Stomach (tissue), 9 donors: Measurements from ENCODE around the gene NFIL3. TPM values are rescaled to one million over a fixed set of nuclear protein-coding genes. Genes with fewer than 3 reads are reported as not detected.

Experiments used
- DNase-seq, 2 donors: peaks; one replicate each; pipeline versions ENCODE4 v3.0.0 to v3.0.0-alpha.2; 2013 to 2019
- H3K27ac ChIP-seq, 5 donors: fragments of 200-600 bp in 4 of 5; sonication (generic) in 4 of 5; one replicate each; pipeline ENCODE4 v1.5.1; 2013 to 2019; ENCODE audit warnings: mild to moderate bottlenecking in 1 of 5, moderate library complexity in 1 of 5
- H3K27me3 ChIP-seq, 3 donors: fragments of 200-600 bp; sonication (generic); one replicate each; pipeline ENCODE4 v1.5.1; 2017 to 2019; ENCODE audit warnings: mixed run types in 1 of 3
- H3K36me3 ChIP-seq, 4 donors: fragments of 200-600 bp; sonication (generic); 1 replicate in 3 of 4; 2 replicates in 1 of 4; pipeline ENCODE4 v1.5.1; 2016 to 2019
- H3K4me1 ChIP-seq, 4 donors: fragments of 200-600 bp; sonication (generic); one replicate each; pipeline ENCODE4 v1.5.1; 2016 to 2019
- H3K4me3 ChIP-seq, 4 donors: fragments of 200-600 bp; sonication (generic) in 3 of 4; one replicate each; pipeline ENCODE4 v1.5.1; 2016 to 2019; ENCODE audit warnings: mild to moderate bottlenecking in 1 of 4
- H3K9me3 ChIP-seq, 4 donors: fragments of 200-600 bp; sonication (generic); one replicate each; pipeline ENCODE4 v1.5.1; 2016 to 2019
- EP300 ChIP-seq: sonication (generic); formaldehyde crosslinking; IDR thresholded peaks from one replicate; pipeline ENCODE4 v1.6.1; 2017; ENCODE audit warnings: antibody characterized with exemption
- POLR2A ChIP-seq, 4 donors: fragments of 450-650 bp; IDR thresholded peaks; one replicate each; pipeline ENCODE4 v1.6.1; 2016; ENCODE audit warnings: antibody characterized with exemption in 4 of 4, control low read depth in 2 of 4, mild to moderate bottlenecking in 1 of 4, moderate library complexity in 1 of 4
- POLR2AphosphoS5 ChIP-seq, 3 donors: sonication (generic); formaldehyde crosslinking; IDR thresholded peaks; one replicate each; pipeline ENCODE4 v1.6.1; 2016; ENCODE audit warnings: antibody characterized with exemption in 3 of 3
- WGBS, 5 donors: extraction: QIAGEN DNeasy Blood & Tissue Kit in 3 of 5; methylation state at CpG; one replicate each; pipeline versions ENCODE4 v1.1.5 to v1.1.7; 2013 to 2018; 5-methylcytosine and 5-hydroxymethylcytosine counted together
- intact Hi-C: fragments of 100-400 bp; cut with DNase I; formaldehyde crosslinking; loops from one replicate; pipeline ENCODE4 v1.15.1; 2023; ENCODE audit warnings: low total_unique reads
- polyA plus RNA-seq, 3 donors: library from polyadenylated mRNA; stranded (reverse); fragments of 200-250 nt; gene quantifications; one replicate each; pipeline ENCODE4 v1.2.3, GENCODE V29; 2013
- total RNA-seq, 5 donors: library from RNA; depleted of rRNA; stranded (reverse); fragments of >200 nt; gene quantifications; one replicate each; pipeline versions ENCODE4 v1.1.0 to v1.2.3, GENCODE V29; 2014 to 2016
- TF ChIP-seq, protein P1 (sequence below), 7 experiments: fragments of 450-650 bp in 4 of 7; fragments of 200-600 bp in 3 of 7; sonication (generic) in 3 of 7; IDR thresholded peaks; one replicate each; pipeline ENCODE4 v1.5.1; 2016 to 2019; ENCODE audit warnings: antibody characterized with exemption in 7 of 7, control low read depth in 2 of 7, mild to moderate bottlenecking in 1 of 7
- donor health status: healthy with polysubstance abuse.
- donor health status: Bipolar disorder and iron deficiency.
- donor health status: healthy.

NFIL3 gene
- total and polyA plus RNA-seq, 8 donors, result 8.0 to 39.7 (median 21.2) TPM; not detected in 1

DNA sequence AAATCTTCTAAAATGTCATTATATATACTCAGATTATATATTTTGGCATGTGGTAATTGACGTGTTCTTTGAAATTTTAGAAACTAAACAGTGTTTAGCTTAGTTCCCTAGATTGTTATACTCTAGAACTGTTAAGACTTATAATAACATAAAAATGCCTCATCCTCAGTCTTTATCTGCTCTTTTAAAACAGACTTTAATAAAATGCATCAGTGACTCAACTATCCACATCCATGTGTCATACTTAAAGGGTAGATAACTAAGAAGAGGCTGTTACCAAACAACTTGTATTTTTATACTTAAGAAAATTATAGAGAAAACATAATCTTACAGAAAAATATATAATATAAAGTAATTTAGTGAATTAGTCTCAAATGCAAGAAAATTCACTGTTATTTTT lies 15.2 kb downstream of the NFIL3 start:
- TF ChIP-seq POLR2AphosphoS5 (IDR thresholded peaks at IDR 0.05) (no peak), EP300 (no peak), POLR2A (IDR thresholded peaks at IDR 0.05) (no peak)
- TF ChIP-seq, protein P1, sequence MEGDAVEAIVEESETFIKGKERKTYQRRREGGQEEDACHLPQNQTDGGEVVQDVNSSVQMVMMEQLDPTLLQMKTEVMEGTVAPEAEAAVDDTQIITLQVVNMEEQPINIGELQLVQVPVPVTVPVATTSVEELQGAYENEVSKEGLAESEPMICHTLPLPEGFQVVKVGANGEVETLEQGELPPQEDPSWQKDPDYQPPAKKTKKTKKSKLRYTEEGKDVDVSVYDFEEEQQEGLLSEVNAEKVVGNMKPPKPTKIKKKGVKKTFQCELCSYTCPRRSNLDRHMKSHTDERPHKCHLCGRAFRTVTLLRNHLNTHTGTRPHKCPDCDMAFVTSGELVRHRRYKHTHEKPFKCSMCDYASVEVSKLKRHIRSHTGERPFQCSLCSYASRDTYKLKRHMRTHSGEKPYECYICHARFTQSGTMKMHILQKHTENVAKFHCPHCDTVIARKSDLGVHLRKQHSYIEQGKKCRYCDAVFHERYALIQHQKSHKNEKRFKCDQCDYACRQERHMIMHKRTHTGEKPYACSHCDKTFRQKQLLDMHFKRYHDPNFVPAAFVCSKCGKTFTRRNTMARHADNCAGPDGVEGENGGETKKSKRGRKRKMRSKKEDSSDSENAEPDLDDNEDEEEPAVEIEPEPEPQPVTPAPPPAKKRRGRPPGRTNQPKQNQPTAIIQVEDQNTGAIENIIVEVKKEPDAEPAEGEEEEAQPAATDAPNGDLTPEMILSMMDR (IDR thresholded peaks at IDR 0.05), result no peak
- Histone ChIP-seq H3K27me3 (no peaks in the 10 kb centered on the region), H3K9me3 (no peaks in the 10 kb centered on the region), H3K4me1 (peaks cover 0 to 29% (median 1%) of the 10 kb centered on the region in 4 donors), H3K27ac (no peak overlapping the region), H3K36me3 (peaks cover 17 to 54% (median 40%) of the 10 kb centered on the region in 4 donors), H3K4me3 (no peak overlapping the region)
- no peak for DNase-seq
- 96 to 100% (median 98%) methylated on average over 1 of the region's 1 CpG for WGBS, 5 donors
- intact Hi-C loops, result no loop called here

DNA sequence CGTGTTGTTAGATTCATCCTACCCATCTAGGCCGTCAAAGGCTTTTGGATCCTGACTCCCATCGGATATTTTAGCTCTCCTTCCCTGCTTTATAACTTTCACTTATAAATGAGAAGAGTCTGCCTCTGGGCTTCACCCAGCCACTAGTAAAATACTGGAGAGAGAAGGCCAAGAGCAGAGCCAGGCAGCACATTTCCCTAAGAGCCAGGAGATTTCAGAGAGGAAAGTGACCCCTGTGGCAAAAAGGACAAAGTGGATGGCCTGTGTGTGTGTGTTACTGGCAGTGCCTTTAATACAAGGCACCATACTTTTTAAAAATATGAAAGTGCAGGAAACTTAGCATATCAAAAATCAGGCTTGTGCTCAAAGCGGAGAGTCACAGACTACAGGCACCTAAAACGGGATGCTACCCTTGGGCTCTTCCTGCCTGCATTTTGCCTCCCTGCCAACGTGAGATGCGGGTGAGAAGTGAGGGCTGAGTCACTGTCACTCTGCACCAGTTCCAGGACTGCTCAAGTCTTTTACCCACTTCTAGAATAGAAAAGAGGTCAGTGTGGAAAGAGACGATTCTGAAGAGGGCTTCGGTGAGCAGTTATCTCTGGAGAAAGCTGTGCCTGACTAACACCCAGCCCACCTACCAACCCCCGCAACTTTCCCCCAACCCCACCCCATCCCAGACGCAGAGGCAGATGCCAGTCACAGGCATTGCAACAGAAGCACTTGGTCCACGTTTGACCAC lies 15.9 kb downstream of the NFIL3 start:
- peaks cover 0 to 22% (median 0%) of the 10 kb centered on the region in 4 donors for H3K4me1 ChIP-seq
- no peak for DNase-seq
- no peak overlapping the region for H3K27ac ChIP-seq
- H3K36me3 ChIP-seq, result peaks cover 17 to 54% (median 40%) of the 10 kb centered on the region in 4 donors
- TF ChIP-seq EP300 (no peak), POLR2AphosphoS5 (IDR thresholded peaks at IDR 0.05) (no peak), POLR2A (IDR thresholded peaks at IDR 0.05) (no peak)
- TF ChIP-seq, protein P1 (IDR thresholded peaks at IDR 0.05), result no peak
- H3K27me3 ChIP-seq, result no peaks in the 10 kb centered on the region
- H3K9me3 ChIP-seq, result no peaks in the 10 kb centered on the region
- 87 to 90% (median 90%) methylated on average over 12 of the region's 12 CpGs for WGBS, 5 donors
- H3K4me3 ChIP-seq, result no peak overlapping the region
- intact Hi-C loops, result no loop called here

DNA sequence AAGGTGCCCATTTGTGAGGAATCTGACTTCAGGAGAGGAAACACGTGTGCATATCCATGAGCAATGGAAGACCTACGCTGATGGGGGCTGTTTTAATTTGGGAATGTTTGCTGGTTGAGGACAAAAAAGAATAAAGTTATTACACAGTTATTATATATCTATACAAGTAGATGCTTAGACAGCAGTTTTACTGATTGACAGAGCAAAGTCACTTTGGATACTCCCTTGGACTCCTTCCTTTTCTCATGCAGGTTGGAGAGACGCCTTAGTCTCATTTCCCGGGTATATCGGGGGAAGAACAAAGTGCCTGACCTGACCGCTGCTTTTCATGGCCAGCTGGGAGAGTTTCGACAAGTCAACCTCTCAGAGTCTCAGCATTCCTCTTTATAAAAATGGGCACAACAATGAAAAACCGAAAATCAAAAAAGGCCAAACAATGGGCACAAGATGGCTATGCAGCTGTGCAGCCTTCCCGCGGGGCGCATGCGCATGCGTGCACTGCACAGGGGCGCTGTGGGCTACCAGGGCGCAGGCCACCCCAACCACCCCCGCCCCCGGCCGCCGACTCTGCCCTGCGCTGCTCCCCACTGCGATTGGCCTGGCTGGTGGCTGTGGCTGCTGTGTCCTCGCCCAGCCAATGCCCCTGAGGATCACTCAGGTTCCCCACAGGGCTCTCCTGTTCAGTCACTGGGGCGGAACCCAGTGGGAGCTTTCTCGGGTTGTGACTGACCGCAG lies 18.1 kb downstream of the NFIL3 start:
- peaks cover 15 to 49% (median 37%) of the 10 kb centered on the region in 4 donors for H3K36me3 ChIP-seq
- H3K4me1 ChIP-seq, result peaks cover 0 to 4% (median 0%) of the 10 kb centered on the region in 4 donors
- no peak overlapping the region for H3K4me3 ChIP-seq
- TF ChIP-seq, protein P1 (IDR thresholded peaks at IDR 0.05), result no peak
- TF ChIP-seq POLR2AphosphoS5 (IDR thresholded peaks at IDR 0.05) (no peak), POLR2A (IDR thresholded peaks at IDR 0.05) (no peak), EP300 (no peak)
- WGBS, 5 donors, result 95 to 97% (median 96%) methylated on average over 21 to 25 of the region's 25 CpGs
- no peaks in the 10 kb centered on the region for H3K27me3 ChIP-seq
- no peak overlapping the region for H3K27ac ChIP-seq
- intact Hi-C loops, result no loop called here
- DNase-seq, result no peak
- no peaks in the 10 kb centered on the region for H3K9me3 ChIP-seq

DNA sequence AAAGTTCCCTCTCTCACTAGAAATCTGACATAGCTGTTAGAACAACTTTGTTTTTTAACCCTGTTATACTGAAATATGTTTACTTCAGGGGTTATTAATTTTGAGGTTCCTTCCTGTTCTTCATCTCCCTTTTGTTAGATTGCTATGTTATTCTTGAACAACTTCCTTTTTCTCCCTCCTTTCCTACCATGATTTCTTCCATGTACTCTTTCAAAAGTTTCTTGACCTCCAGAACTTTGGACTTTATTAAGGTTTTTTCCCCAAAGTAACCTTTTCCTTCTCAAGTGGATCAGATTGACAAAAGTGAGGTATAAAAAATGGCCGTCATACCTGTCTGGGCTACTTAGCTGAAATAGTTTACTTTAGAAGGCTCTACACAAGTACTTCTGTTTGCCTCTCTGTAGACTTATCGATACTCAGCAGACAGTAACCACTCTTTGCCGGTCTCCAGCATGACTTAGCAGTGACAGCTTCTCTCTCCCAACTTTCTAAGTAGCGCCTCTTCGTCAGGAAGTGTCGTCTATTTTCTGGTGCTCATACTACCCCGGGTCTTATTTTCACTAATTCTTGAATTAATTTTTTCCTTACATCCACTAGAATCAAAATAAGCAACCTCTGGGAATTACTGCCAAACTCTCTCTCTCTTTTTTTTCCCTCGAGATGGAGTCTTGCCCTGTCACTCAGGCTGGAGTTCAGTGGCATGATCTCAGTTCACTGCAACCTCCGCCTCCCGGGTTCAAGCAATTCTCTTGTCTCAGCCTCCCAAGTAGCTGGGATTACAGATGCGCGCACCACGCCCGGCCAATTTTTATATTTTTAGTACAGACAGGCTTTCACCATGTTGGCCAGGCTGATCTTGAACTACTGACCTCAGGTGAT lies 19.7 kb downstream of the NFIL3 start:
- Histone ChIP-seq H3K27ac (no peak overlapping the region), H3K4me1 (no peaks in the 10 kb centered on the region), H3K36me3 (peaks cover 0 to 33% (median 21%) of the 10 kb centered on the region in 4 donors), H3K9me3 (no peaks in the 10 kb centered on the region), H3K4me3 (no peak overlapping the region), H3K27me3 (no peaks in the 10 kb centered on the region)
- TF ChIP-seq EP300 (no peak), POLR2AphosphoS5 (IDR thresholded peaks at IDR 0.05) (no peak), POLR2A (IDR thresholded peaks at IDR 0.05) (no peak)
- TF ChIP-seq, protein P1 (IDR thresholded peaks at IDR 0.05), result no peak
- DNase-seq, result no peak
- WGBS, 5 donors, result 77 to 83% (median 81%) methylated on average over 14 of the region's 14 CpGs
- intact Hi-C loops, result no loop called here
